Stimulated activated CD4-positive, alpha-beta T cell treated with anti-CD3 and anti-CD28 coated beads, Interleukin-2, amount 100 ng/mL, for 48 hours (primary cell): ENCODE results near the gene KRTAP12-4.
A peak's percentile ranks its signal among the peaks of the same experiment; 100 is the strongest.
"Not testable (repeated sequence)": the region's sequence is repeated elsewhere in the genome, so short reads cannot be mapped to it uniquely, and the experiment has no call there.

Experiments
- DNase-seq, 2 donors: peaks; one replicate each; pipeline ENCODE4 v3.0.0-alpha.2; 2020

KRTAP12-4 gene

DNA sequence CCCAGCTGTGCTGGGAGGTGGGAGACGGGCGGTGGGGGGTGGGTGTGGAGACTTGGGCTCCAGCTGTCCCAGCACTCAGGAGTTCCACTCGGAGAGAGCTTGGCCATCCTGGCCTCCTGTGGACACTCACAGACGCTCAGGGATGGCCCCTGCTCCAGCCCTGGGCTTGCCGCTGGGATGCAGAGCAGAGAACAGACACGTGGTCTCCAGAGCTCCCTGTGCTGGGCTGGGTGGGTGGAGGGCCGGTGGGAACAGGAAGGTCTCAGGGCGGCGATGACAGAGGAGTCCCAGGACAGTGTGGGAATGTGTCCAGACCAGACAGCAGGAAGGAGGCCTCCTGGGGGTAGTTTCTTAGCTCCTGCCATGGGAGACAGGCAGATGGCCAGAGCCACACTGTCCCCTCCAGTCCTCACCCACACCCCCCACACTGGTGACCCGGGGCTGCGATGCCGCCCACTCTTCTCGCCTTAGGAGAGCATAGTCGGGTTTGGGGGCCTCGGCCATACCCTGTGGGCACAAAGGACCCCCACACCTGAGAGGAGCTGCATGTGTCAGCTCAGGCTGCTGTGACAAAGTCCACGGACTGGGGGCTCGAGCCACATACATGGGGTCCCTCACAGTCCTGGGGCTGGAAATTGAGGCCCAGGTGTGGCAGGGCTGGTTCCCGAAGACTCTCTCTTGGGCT is 25.6 kb downstream of the KRTAP12-4 start:
- DNase-seq = no peak

DNA sequence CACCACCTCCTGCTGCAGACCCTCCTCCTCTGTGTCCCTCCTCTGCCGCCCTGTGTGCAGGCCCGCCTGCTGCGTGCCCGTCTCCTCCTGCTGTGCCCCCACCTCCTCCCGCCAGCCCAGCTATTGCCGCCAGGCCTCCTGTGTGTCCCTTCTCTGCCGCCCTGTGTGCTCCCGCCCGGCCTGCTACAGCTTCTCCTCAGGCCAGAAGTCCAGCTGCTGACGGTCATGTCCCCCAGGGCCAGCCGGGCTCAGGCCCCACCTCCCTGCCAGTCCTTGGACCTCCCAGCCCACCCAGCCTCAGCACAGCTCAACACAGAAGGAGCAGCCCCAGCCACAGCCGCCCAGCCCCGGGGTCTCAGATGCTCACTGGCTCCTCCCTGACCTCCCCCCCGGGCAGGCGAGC is 26.6 kb downstream of the KRTAP12-4 start:
- DNase-seq = not testable (repeated sequence)

DNA sequence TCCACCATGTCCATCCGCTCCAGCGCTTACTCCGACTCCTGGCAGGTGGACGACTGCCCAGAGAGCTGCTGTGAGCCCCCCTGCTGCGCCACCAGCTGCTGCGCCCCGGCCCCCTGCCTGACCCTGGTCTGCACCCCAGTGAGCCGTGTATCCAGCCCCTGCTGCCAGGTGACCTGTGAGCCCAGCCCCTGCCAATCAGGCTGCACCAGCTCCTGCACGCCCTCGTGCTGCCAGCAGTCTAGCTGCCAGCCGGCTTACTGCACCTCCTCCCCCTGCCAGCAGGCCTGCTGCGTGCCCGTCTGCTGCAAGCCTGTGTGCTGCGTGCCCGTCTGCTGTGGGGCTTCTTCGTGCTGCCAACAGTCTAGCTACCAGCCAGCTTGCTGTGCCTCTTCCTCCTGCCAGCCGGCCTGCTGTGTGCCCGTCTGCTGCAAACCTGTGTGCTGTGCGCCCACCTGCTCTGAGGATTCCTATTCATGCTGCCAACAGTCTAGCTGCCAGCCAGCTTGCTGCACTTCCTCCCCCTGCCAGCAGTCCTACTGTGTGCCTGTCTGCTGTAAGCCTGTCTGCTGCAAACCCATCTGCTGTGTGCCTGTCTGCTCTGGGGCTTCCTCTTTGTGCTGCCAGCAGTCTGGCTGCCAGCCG is 27.2 kb downstream of the KRTAP12-4 start:
- not testable (repeated sequence) for DNase-seq

DNA sequence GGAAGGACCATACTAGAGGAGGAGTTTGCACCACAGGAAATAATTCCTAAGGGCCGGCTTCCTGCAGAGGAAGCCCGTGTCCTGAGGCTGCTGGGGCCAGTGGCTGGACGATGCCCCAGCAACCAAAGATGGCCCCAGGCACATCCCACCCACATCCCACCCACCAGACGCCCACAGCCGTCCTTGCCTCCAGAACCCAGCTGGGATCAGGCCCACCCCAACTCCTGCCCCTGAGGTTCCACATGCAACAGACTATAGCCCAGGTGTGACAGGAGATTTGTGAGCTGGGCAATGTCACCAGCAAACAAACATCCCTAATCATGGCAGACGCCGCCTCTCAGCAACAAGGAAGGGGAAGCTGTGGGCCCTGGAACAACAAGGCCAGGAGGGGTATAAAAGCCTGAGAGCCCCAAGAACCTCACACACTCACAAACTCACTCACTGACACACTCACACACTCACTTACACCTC is 27.8 kb downstream of the KRTAP12-4 start, which contains the start of gene KRTAP10-9:
Gene KRTAP10-9, plus strand, starts transcription at position 421 of the 471 bp plus-strand sequence. CDS start 79 bp downstream, outside the sequence.
- no peak for DNase-seq

DNA sequence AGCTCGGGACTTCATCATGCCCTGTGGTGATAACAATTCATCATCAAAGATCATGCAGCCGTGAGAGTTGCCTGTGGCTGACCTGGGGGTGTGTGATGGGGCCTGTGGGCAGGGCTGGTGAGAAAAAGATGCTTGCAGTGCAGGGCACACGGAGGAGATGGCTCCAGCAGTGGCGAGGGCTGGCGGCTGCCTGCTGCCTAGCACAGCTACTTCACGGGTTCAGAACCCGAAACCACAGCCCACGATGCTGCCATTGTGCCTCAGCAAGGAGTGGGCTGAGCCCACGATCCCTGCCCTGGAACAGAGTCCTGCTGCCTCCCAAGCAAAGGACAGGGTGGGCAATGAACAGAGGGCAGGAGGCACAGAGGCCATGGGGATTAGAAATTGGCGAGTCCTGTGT is 28.2 kb downstream of the KRTAP12-4 start:
- no peak for DNase-seq

DNA sequence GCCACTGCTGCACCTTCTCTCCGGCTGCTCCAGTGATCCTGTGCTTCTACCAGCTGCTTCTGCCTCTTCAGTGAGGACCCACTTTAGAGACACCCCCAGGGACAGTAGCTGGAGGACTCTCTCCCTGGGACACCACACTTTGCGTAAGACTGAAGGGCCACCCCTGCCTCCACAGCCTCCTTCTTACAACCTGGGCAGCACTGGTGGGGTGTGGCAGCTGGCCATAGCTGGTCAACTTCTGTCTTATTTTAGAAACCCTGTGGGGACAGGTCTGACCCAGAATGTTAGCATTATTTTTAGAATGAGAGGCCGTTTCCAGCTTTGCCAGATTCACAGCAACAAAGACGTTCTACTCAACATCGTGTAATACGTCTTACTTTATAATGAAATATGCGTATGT is 28.7 kb downstream of the KRTAP12-4 start:
- DNase-seq = no peak

DNA sequence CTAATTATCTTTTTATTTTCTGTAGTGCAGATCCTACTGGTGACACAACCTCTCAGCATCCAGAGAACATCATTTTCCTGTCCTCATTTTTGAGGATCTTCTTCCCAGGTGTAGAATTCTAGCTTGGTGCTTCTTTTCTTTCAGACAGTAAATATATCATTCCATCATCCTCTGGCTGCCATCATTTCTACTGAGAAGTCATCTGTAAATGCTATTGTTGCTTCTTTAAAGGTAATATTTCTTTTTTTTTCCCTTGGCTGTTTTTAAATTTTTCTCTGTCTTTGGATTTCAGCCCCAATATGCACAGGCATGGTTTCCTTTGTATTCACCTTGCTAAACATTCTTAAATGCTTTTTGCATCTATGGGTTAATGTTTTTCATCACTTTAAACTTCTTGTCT is 30.9 kb downstream of the KRTAP12-4 start:
- DNase-seq = no peak

DNA sequence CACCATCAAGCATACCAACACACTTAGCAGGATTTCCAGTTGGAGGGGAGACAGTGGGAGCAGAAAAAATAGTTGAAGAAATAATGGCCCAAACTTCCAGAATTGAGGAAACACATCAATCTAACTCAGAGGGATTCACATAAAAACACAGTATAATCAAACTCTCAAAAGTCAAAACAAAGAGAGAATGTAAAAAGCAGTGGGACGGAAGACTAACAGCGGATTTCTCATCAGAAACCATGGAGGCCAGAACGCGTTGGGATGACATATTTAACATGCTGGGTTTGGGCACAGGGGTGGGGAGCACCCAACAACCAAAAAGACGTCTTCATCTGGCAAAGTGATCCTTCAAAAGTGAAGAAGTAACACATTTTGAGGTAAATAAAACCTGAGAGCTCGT is 34.6 kb downstream of the KRTAP12-4 start:
- no peak for DNase-seq

DNA sequence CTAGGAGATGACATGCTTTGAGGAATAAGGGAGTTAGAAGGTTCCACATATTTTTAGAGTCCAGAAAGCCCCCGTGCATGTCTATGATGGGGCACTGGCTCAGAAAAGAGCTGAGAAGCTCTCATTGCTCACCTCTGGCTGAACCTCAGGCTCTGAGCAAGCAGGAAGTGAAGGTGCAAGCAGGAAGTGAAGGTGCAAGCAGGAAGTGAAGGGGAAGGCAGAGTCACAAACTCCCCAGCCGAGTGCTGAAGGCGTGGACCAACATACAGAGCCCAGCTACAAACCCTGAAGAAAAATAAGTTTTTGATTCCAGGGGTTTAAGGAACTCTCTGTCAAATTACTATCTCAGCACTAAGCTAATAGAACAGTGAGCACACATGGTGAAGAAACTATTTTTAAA is 35.5 kb downstream of the KRTAP12-4 start:
- DNase-seq = peak; percentile 19 to 31

DNA sequence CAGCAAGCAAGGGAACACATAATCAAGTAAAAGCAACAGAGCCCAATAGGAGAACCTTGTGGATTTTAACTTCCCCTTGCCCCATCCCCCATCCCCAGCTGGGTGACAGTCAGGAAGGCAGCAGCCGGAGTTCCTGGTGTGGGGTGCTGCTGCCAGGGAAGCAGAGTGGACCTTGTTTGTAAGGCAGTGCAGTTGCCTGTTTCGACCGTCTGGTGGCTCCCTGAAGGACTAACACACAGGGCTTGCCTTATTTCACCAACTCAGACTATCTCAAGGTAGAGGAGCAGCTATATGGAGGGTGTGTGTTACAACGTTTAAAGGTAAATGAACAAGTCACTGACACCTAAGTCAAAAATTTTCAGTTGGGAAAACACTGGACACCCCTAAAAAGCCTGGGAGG is 36.0 kb downstream of the KRTAP12-4 start:
- DNase-seq = peak in 1 of 2 donors; percentile 7

DNA sequence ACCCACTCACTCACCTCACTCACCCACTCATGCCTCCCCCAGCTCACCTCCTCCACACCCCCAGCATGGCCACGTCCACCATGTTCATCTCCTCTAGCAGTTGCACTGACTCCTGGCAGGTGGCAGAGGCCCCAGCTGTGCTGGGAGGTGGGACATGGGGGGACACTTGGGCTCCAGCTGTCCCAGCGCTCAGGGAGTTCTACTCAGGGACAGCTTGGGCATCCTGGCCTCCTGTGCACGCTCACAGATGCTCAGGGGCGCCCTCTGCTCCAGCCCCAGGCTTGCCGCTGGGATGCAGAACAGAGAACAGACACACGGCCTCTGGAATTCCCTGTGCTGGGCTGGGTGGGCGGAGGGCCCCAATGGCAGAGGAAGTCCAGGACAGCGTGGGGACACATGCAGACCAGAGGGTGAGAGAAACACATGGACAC is 37.4 kb downstream of the KRTAP12-4 start:
- no peak for DNase-seq

DNA sequence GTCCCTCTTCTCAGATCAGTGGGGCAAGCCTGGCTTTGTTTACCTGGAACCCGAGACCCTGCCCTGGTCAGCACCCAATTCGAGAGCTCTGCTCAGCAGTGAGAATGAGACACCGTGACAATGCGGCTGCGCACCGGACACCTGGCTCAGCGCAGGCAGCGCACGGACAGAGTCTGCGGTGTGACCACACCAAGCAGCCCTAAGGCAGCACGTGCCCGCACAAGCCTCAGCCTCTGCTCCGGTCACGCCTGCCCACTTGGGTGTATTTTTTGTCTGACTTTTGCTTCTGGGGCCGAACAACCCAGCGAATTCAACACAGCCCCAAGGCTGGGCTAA is 37.9 kb downstream of the KRTAP12-4 start:
- no peak for DNase-seq

DNA sequence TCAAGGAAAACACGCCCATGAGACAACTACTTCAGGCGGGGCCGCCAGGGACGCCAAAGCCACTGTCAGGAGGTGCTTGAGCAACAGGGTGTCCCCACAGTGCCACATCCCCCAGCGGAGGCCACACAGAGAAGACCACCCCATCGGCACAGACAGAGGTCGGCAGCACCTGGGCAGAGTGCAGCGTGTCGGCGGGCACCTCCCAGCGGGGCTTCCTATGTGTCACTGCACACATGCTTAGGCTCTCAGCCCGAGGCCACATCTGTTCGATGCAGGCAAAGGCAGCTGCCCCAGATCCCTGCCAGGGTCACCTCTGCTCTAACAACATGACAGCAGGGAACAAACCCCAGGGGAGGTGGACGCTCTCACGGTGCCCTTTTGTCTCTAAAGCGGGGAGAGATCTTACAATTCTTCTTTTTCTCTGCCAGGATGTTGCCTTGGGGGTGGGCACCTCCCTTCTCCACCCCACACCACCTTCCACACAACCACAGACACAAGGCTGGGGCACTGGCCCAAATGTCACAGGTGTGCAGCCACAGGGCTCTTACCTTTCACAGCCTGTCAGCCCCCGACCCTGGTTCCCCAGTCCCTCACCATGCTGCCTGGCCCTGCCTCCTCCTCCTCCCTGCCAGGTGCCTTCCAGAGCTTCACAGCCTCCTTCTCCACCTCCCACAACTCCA is 38.4 kb downstream of the KRTAP12-4 start:
- no peak for DNase-seq

DNA sequence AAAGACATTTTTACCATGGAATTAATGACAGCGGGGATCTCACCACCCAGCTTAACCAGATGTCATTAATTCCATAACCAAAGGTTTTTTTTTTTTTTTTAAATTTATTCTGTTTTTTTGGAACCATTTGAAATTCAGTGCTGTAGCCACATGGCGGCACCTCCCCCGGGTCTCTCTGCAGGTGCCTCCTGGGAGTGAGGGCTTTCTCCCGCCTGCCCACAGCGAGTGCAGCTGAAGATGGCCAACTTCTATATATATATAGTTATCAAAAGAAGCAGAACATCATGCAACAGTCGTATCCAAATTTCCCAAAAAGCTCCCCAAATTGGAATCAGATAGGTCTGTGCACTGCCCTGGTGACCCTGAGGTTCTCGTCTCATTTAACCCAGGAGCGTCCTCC is 39.0 kb downstream of the KRTAP12-4 start:
- DNase-seq = no peak

DNA sequence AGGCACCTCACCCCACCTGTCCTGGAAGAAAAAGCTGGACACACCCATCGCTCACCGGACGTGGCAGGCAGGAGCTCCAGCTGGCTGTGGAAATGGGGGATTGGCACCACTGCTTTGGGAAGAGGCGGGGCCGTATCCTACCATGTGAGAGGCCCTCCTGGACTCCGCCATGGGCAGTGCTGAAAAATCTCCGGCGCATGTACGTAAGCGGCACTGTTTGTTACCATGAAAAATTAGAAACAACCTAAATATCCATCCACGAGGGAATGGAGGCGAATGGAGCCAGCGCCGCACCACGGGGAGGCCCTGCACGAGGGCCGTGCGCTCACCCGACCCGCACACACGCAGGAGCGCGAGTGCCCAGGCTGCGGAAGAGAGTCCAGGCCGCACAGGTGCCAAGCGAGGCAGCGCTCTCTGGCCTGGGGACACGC is 39.5 kb downstream of the KRTAP12-4 start:
- DNase-seq = no peak

DNA sequence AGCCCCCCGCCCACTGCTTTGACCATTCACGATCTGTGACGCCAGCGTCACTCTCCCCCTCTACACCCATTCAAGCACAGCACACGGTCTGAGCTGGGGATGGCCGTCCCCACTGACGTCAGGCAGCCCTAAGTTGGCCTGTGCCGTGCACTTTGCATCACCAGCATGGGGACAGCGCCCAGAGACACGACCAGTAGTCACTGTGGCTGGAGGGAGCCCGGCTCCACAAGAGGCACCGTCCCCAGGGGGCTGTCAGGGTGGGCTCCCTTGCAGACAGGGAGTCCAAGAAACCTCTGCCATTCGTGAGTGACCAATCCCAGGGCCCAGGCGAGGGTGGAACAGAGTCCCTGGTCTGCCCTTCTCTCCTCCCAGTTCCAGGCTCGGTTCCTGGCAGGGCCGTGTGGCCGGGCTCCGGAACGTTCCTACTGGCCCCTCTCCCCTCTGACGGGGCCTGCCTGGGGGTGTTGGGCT is 40.3 kb downstream of the KRTAP12-4 start:
- no peak for DNase-seq

DNA sequence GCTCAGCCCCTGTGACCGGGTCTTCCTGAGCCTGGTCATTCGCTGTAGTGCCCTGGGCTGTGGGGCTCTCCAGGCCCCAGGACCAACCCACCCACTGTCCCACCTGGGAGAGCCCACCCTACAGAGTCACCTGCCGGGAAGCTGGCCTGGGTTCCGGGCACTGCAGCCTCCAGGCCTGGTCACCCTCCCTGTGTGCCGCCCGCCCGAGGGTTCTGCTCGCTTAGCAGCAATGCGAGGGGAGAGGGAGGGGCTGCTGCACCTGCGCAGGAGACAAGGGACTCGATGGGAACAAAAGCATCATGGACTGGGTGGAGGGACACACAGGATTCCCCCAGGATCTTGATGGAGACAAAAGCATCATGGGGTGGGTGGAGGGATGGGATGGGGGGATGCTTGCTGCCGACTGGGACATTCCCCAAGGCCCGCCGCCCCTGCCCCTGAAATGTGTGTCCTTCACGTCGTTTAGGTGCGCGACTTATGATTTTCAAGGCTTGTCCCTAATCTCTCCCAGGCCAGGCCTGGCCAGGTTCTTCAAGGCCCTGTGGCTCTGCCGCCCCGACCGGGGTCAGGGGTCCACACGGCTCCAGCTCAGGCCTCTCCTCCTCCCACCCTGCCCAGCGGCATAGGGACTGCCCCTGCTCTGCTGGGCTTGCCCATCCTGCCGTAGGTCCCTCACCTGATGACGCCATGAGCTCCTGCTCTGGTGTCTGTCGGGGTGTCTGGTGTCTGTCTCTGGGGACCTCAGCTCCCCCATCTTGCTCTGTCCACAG is 40.9 kb downstream of the KRTAP12-4 start:
- no peak for DNase-seq

DNA sequence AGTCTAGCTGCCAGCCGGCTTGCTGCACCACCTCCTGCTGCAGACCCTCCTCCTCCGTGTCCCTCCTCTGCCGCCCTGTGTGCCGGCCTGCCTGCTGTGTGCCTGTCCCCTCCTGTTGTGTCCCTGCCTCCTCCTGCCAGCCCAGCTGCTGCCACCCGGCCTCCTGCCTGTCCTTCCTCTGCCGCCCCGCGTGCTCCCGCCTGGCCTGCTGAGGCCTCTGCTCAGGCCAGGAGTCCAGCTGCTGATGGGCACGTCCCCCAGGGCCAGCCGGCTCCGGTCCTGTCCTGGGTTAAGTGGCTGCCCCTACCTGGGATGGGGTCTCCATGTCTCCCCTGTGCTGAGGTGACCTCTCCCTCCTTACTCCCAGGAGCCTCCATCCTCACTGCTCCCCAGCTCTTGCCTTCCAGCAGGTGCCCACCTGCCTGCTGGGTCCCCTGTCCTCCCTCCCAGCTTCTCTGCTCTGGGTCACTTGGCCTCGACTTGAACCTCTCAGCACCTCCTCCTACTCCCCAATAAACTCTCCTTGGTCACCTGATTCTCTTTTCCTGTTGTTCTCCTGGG is 41.7 kb downstream of the KRTAP12-4 start:
- no peak for DNase-seq

DNA sequence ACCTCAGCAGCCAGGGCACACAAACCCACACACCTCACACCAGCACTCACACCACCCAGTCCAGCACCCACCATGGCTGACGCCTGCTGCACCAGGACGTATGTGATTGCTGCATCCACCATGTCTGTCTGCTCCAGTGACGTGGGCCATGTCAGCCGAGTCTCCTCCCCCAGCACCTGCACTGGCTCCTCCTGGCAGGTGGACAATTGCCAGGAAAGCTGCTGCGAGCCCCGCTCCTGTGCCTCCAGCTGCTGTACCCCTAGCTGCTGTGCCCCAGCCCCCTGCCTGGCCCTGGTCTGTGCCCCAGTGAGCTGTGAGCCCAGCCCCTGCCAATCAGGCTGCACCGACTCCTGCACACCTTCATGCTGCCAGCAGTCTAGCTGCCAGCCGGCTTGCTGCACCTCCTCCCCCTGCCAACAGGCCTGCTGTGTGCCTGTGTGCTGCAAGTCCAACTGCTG is 42.4 kb downstream of the KRTAP12-4 start, which contains the start of gene KRTAP10-8:
Gene KRTAP10-8, plus strand, starts transcription at position 51 of the 458 bp plus-strand sequence. Its CDS starts 22 bp downstream, at position 73.
- no peak for DNase-seq

DNA sequence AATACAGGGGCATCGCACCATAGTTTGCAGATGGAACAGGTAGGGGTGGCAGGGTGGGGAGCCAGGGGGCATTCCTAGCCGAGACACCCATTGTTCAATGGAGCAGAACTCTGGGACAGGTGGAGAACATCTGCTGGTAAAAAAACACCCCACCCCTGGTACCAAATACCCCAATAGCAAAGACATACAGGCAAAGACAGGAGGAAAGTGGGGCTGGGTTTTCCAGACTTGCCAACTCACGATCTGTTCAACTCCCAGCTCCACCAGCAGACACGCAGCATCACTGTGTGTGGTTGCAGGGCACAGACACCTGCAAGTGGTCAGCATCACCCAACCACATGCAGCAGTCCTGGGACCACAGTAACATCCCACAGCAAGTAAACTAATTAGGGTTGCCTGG is 42.9 kb downstream of the KRTAP12-4 start:
- no peak for DNase-seq

DNA sequence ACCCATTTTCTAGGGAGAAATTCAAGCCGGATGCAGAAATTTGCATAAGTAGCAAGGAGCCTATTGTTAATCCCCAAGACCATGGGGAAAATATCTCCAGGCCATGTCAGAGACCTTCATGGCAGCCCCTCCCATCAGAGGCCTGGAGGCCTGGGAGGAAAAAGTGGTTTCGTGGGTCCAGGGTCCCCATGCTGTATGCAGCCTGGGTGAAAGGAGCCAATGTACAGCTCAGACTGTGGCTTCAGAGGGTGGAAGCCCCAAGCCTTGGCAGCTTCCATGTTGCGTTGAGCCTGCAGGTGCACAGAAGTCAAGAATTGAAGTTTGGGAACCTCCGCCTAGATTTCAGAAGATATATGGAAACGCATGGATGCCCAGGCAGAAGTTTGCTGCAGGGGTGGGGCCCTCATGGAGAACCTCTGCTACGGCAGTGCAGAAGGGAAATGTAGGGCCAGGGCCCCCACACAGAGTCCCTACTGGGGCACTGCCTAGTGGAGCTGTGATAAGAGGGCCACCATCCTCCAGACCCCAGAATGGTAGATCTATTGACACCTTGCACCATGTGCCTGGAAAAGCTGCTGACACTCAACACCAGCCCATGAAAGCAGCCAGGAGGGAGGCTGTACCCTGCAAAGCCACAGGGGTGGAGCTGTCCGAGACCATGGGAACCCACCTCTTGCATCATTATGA is 44.2 kb downstream of the KRTAP12-4 start:
- DNase-seq = not testable (repeated sequence)

DNA sequence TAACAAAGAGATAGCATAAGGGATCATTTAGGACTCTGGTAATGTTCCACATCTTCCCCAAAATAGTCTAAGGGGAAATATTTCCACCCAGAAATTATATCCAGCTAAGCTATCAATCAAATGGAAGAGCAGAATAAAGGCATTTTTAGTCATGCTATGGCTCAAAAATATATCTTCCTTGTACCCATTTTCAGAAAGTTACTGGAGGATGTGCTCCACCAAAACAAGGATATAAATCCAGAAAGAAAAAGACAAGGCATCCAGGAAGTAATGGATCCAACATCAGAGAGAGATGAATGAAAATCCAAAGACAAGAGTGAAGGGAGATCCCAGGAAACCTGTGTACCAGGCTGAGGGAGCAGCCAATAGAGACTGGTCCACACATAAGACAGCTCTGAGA is 45.3 kb downstream of the KRTAP12-4 start:
- DNase-seq = no peak
